ENCODE measurements around the gene ENAH.
"Not testable (repeated sequence)": the region's sequence is repeated elsewhere in the genome, so short reads cannot be mapped to it uniquely, and the experiment has no call there.

The ENAH gene

DNA sequence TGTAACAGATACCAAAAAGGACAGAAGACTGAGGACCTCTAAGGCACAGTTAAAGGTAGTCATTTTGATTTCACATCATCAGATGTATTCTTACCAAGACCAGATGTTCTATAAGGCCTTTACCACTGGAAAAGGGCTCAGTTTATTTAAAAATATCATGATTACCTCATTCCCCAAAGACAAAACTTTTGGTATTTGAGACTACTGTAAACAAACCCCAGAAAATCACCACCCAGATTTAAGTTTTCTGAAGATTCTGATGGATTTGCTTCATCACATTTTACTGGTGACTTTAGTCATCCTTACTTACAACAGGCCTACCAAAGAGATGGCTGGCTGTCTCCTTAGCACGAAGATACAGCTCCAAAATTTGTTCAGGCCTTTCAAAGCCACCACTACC is 8.3 kb downstream of the ENAH start:
- no peak for DNase-seq (ENCODE audit: low read depth)

- DNase-seq (ENCODE audit: low read depth): no peak
These were observed 10.7 kb downstream of the ENAH start for GRCh38 chr1:225642177-225642576.

GRCh38 chr1:225638853-225639252 is 14.1 kb downstream of the ENAH start:
- DNase-seq (ENCODE audit: low read depth): no peak

- no peak for DNase-seq (ENCODE audit: low read depth)
These were observed 15.2 kb downstream of the ENAH start for GRCh38 chr1:225637651-225638199.

- DNase-seq (ENCODE audit: low read depth): not testable (repeated sequence)
These were observed 15.9 kb downstream of the ENAH start for GRCh38 chr1:225636992-225637391.

DNA sequence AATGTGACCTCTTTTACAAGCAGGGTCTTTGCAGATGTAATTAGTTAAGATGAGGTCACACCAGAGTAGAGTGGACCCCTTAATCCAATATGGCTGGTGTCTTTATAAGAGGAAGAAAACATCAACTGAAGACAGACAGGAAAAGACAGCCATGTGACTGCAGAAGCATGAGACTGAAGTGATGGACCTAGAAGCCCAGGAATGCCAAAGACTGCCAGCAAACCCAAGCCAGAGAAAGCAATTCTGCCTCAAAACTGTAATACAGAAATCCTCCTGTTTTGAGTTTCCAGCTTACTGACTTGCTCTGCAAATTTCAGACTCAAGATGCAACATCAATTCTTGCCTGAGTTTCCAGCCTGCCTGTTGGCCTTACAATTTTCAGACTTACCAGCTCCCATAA is 17.3 kb downstream of the ENAH start:
- DNase-seq (ENCODE audit: low read depth): no peak

- not testable (repeated sequence) for DNase-seq (ENCODE audit: low read depth)
These were observed 20.1 kb downstream of the ENAH start for GRCh38 chr1:225632836-225633235.

DNA sequence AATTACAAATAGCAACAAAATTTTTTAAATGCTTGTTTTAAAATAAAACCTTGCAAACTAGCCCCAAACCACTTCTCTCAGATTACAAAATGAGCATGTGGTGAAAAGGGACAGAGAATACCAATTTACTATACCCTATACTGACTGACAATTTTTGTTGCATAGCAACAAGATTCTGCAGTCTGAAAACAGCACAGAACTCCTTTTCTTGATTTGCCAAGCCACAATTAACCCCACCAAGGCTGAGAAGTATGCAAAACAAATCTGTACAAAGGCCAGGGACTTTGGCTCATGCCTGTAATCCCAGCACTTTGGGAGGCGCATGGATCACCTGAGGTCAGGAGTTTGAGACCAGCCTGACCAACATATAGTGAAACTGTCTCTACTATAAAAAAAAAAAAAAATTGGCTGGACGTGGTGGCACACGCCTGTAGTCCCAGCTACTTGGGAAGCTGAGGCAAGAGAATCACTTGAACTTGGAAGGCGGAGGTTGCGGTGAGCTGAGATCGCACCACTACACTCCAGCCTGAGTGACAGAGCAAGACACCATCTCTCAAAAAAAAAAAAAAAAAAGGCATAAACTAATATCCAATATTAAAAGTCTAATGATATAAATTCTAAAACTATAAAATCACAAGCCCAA is 21.8 kb downstream of the ENAH start:
- no peak for DNase-seq (ENCODE audit: low read depth)

DNA sequence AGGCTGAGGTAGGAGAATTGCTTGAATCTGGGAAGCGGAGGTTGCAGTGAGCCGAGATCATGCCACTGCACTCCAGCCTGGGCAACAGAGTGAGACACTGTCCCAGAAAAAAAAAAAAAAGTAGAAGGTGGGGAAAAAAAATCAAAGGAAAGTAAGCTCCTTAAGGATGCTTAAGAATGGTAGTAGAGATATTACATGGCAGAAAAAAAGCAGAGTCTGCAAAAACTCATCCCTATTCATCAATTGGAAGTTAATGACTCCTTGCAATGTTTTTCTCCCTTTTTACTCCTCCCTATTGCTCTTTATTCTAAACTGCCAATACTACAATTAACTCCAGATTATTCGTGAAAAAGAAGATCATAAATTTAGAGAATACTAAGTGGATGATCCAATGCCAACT is 23.4 kb downstream of the ENAH start:
- DNase-seq (ENCODE audit: low read depth): no peak

DNA sequence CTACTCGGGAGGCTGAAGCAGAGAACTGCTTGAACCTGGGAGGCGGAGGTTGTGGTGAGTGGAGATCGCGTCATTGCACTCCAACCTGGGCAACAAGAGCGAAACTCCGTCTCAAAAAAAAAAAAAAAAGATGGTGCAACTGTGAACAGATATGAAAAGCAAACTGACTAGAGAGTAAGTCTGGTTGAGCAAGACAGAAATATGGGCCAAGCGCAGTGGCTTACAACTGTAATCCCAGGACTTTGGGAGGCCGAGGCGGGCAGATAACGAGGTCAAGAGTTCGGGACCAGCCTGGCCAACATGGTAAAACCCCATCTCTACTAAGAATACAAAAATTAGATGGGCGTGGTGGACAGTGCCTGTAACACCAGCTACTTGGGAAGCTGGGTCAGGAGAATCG is 24.1 kb downstream of the ENAH start:
- not testable (repeated sequence) for DNase-seq (ENCODE audit: low read depth)

DNA sequence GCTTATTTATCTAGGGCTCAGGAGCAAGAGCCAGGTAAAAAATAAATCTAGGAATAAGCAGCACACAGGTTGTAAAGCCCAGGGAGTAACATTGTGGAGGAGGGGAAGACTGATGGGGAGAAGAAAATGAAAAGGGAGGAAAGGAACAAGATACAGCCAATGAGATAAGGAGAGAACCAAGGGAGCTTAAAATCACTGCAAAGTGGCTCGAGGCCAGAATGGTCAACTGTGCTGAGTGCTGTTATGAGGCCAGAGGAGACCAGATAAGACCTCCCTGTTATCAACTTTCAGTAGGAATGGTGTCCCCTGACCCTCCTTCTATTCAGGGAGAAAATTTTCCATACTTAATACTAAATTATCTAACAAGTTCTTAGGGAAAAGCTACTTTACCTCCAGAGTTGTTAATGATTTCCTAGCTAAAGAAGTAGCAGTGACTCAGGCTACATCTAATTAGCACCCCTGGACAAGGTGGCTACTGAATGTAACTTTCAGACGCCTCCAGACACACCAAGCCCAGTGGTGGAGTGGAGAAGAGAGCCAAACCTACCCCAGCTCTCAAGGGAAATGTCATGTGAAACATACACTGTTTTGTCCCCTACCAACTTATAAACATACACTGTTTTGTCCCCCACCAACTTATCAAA is 25.5 kb downstream of the ENAH start:
- no peak for DNase-seq (ENCODE audit: low read depth)

GRCh38 chr1:225626698-225627097 is 26.2 kb downstream of the ENAH start:
- no peak for DNase-seq (ENCODE audit: low read depth)

GRCh38 chr1:225617956-225618355 is 35.0 kb downstream of the ENAH start:
- DNase-seq (ENCODE audit: low read depth): no peak

DNA sequence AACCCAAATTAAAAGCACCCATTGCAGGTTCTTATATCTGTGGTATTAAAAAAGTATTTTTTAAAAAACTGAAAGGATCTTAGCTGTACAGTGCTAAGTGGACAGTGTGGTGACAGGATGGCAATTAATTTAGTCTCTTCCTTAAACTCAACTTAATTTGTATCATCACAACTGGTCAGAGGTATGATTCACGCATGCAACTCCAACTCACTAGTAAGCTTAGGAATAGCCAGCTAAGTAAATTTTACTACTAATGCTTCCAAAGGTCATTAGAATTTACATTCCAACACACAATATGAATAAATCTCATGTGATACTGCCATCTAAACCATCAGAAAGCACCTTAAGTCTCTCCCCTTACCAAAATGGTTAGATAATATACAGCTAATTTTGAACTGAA is 35.4 kb downstream of the ENAH start:
- no peak for DNase-seq (ENCODE audit: low read depth)

DNA sequence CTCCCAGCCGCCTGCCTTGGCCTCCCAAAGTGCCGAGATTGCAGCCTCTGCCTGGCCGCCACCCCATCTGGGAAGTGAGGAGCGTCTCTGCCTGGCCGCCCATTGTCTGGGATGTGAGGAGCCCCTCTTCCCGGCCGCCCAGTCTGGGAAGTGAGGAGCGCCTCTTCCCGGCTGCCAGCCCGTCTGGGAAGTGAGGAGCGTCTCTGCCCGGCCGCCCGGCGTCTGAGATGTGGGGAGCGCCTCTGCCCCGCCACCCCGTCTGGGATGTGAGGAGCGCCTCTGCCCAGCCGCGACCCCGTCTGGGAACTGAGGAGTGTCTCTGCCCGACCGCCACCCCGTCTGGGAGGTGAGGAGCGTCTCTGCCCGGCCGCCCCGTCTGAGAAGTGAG is 37.5 kb downstream of the ENAH start:
- not testable (repeated sequence) for DNase-seq (ENCODE audit: low read depth)

DNA sequence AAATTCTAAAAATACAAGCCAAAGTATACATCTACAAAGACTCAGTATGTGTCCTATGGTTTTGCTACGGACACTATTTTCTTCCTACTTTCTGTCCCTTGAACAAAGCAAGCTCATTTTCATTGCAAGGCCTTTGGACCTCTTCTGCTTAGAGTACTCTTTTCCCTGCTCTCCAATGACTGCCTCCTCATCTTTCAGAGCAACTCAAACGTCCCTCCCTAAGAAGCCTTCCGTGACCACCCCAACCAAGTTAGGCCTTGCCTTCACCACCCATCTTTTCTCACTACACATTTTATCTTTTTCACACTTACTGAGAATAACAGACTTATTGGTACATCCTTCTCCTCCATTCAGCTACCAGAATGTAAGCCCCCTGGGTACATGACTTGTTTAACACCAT is 39.9 kb downstream of the ENAH start:
- no peak for DNase-seq (ENCODE audit: low read depth)

DNA sequence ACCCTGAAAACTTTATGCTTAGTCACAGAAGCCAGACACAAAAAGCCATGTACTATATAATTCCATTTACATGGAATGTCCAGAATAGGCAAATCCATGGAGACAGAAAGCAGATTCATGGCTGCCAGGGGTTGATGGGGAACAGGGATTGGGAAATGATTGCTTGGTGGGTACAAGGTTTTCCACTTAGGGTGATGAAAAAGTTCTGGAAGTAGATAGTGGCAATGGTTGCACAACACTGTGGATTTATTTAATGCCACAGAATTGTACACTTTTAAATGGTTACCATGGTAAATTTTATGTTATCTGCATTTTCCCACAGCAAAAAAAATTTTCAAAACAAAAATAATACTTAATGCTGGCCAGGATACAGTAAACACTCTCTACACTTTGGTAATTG is 40.6 kb downstream of the ENAH start:
- no peak for DNase-seq (ENCODE audit: low read depth)

GRCh38 chr1:225611537-225612223 is 41.2 kb downstream of the ENAH start:
- no peak for DNase-seq (ENCODE audit: low read depth)

DNA sequence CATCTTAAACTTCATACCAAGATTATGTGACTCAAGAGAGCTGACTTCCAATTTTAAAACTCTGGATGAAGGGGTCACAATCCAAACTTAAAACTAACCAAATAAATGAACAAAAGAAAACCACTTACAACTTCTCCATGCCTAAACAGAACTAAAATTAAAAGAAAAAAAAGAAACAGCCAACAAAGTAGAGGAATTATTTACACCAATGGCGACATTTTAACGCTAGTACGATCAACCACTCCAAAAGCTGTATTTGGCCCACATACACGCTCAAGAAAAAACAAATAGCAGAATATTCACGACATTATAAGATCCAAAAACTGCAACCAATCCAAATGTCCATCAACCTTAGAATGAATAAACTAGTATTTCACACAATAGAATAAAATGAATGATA is 42.4 kb downstream of the ENAH start:
- no peak for DNase-seq (ENCODE audit: low read depth)

GRCh38 chr1:225608014-225608796 is 44.7 kb downstream of the ENAH start:
- no peak for DNase-seq (ENCODE audit: low read depth)

- no peak for DNase-seq (ENCODE audit: low read depth)
These were observed 45.6 kb downstream of the ENAH start for GRCh38 chr1:225607355-225607754.

DNA sequence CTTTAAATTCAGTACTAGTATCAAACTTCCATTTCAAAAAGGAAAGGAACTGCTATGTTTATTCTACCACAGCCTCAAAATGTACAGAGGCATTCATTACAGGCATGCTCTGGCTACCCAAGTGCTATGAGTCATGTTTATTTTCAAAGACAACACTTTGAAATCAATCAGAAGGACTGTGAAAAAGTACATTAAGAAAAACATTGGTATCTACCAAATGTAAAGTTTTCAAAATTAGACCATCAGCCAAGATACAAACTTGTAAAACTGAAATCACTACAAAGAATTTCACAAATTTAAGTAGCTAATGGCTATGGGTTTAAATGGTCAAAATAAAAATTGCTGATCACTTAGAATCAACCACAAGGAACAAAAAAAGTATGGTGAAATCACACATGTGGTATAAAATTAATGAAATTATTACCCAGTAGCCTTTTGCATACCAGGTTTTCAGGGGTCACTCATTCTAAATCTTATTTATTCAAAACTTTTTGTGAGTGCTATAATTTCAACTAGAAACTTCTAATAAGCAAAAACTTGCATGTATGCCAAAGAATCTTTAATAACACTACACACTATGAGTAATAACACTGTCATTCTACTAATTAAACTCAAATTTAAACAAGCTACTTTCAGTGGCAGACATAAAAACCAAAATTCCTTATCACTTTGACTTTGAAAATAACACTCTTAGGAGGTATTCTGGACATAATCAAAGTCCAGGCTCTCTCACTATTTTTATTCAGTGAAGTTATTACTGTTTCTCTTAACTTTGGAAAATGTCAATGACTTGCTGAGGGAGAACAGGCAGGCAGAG is 49.2 kb downstream of the ENAH start:
- no peak for DNase-seq (ENCODE audit: low read depth)

Measured in activated T-cell treated with anti-CD3 and anti-CD28 coated beads for 1 hour (primary cell).